ENCODE measurements around the gene NT5DC2. TPM values are rescaled to one million over a fixed set of nuclear protein-coding genes. Genes with fewer than 3 reads are reported as not detected.

NT5DC2 gene
- total RNA-seq, 2 donors from 2014 or later, result 70.8 to 117 TPM

GRCh38 chr3:52520141-52520667, 13.5 kb downstream of the NT5DC2 start:
- intact Hi-C loops (cut with DNase I), result no loop called here
- Histone ChIP-seq H3K4me3 (no peak overlapping the region), H3K27ac (no peak overlapping the region), H3K27me3 (replicated peaks; ENCODE audit: insufficient read depth) (no peaks in the 10 kb centered on the region), H3K4me1 (replicated peaks) (no peaks in the 10 kb centered on the region), H3K9me3 (no peaks in the 10 kb centered on the region), H3K36me3 (no peaks in the 10 kb centered on the region)
- no peak for DNase-seq (ENCODE audit: low spot score)
- TF ChIP-seq POLR2AphosphoS5 (IDR thresholded peaks at IDR 0.05), result no peak
- no peak for TF ChIP-seq CTCF (IDR thresholded peaks at IDR 0.05)
- TF ChIP-seq POLR2A (IDR thresholded peaks at IDR 0.05), result no peak
- WGBS, result 95% methylated on average over 14 of the region's 14 CpGs

DNA sequence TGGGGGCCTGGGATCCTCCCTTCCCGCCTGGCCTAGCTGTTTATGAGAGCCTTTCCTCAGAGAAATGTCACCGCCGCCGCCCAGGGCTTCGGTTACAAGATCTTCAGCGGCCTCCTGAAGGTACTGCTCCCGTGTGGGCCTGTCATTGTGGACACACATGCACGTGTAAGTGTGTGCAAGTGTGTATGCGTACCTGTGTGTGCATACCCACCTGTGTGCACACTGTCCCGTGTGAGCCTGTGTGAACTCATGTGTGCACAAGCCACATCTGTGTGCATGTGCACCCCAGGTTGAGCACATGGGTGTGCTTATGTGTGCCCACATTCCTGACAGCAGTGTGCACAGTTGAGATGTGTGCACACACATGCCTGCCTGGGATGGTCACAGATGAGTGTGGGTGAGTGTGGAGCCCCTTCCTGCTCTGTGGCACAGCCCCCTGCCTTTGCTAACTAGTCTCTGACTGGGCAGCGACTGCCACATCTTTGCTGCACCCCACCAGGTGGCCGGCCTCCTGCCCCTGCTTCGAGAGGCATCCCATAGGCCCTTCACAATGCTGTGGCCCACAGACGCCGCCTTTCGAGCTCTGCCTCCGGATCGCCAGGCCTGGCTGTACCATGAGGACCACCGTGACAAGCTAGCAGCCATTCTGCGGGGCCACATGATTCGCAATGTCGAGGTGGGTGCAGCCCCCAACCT, 14.1 kb downstream of the NT5DC2 start:
- no peak for TF ChIP-seq POLR2AphosphoS5 (IDR thresholded peaks at IDR 0.05)
- TF ChIP-seq POLR2A (IDR thresholded peaks at IDR 0.05), result no peak
- no peak for TF ChIP-seq CTCF (IDR thresholded peaks at IDR 0.05)
- Histone ChIP-seq H3K27ac (no peak overlapping the region), H3K4me1 (replicated peaks) (no peaks in the 10 kb centered on the region), H3K9me3 (no peaks in the 10 kb centered on the region), H3K36me3 (no peaks in the 10 kb centered on the region), H3K27me3 (replicated peaks; ENCODE audit: insufficient read depth) (no peaks in the 10 kb centered on the region), H3K4me3 (no peak overlapping the region)
- WGBS, result 85% methylated on average over 22 of the region's 22 CpGs
- intact Hi-C loops (cut with DNase I), result no loop called here
- no peak for DNase-seq (ENCODE audit: low spot score)

GRCh38 chr3:52518723-52519444, 14.8 kb downstream of the NT5DC2 start:
- no peaks in the 10 kb centered on the region for H3K27me3 ChIP-seq (replicated peaks; ENCODE audit: insufficient read depth)
- no peaks in the 10 kb centered on the region for H3K4me1 ChIP-seq (replicated peaks)
- H3K36me3 ChIP-seq, result no peaks in the 10 kb centered on the region
- WGBS, result 46% methylated on average over 39 of the region's 50 CpGs
- no peak overlapping the region for H3K27ac ChIP-seq
- TF ChIP-seq POLR2AphosphoS5 (IDR thresholded peaks at IDR 0.05), result no peak
- TF ChIP-seq CTCF (IDR thresholded peaks at IDR 0.05), result no peak
- no peak for TF ChIP-seq POLR2A (IDR thresholded peaks at IDR 0.05)
- no peak for DNase-seq (ENCODE audit: low spot score)
- intact Hi-C loops (cut with DNase I), result no loop called here
- H3K9me3 ChIP-seq, result no peaks in the 10 kb centered on the region
- no peak overlapping the region for H3K4me3 ChIP-seq

DNA sequence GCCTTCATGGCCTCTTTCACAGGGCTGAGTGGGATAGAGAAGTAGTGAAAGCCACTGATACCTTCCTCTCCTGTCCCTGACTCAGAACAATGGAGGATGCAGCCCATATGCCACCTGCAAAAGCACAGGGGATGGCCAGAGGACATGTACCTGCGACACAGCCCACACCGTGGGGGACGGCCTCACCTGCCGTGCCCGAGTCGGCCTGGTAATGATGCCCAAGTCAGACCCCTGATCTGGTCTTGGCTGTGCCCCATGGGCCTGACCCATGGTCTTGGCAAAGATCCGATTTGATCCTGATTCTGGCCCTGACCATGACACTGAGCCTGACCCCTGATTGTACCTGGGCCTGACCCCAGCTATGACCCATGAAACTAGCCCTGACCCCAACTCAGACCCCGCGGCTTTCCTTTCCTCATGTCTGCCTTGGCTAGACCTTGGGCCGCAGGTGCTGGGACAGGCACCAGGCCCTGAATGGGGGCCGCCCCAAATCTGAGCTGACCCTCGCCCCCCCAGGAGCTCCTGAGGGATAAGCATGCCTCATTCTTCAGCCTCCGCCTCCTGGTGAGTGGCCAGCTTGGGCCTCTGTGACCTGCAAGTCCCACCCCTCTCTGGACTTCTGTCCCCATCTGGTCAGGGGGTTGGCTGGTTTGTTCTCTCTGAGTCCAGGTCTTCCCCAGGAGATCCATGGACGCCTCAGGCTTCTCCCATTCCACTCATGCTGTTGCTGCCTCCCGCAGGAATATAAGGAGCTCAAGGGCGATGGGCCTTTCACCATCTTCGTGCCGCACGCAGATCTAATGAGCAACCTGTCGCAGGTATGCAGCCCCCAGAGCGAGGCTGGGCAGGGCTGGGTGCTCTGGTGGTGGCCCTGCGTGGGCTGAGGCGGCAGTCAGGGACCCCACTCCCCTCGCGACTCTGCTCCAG, 15.6 kb downstream of the NT5DC2 start:
- 80% methylated on average over 25 of the region's 25 CpGs for WGBS

More for the DNA sequence above, 15.6 kb downstream of the NT5DC2 start:
- Histone ChIP-seq H3K27me3 (replicated peaks; ENCODE audit: insufficient read depth) (no peaks in the 10 kb centered on the region), H3K4me1 (replicated peaks) (no peaks in the 10 kb centered on the region), H3K27ac (no peak overlapping the region), H3K9me3 (no peaks in the 10 kb centered on the region), H3K4me3 (no peak overlapping the region), H3K36me3 (no peaks in the 10 kb centered on the region)
- TF ChIP-seq POLR2A (IDR thresholded peaks at IDR 0.05), result no peak
- TF ChIP-seq POLR2AphosphoS5 (IDR thresholded peaks at IDR 0.05), result no peak
- TF ChIP-seq CTCF (IDR thresholded peaks at IDR 0.05), result no peak
- no peak for DNase-seq (ENCODE audit: low spot score)
- intact Hi-C loops (cut with DNase I), result no loop called here
